Colonic mucosa (tissue), 4 donors: ENCODE data around the gene PANX1. TPM values are rescaled to one million over a fixed set of nuclear protein-coding genes. Genes with fewer than 3 reads are reported as not detected.
"Not testable (repeated sequence)": the region's sequence is repeated elsewhere in the genome, so short reads cannot be mapped to it uniquely, and the experiment has no call there.

Experiments
- DNase-seq: peaks from one replicate; pipeline ENCODE4 v3.0.0-alpha.2; 2020
- H3K27ac ChIP-seq: fragments of 200-600 bp; one replicate; pipeline ENCODE4 v1.8.0; 2021
- H3K27me3 ChIP-seq: fragments of 200-600 bp; one replicate; pipeline ENCODE4 v1.8.0; 2021
- H3K36me3 ChIP-seq: fragments of 200-600 bp; one replicate; pipeline ENCODE4 v1.8.0; 2021
- H3K4me1 ChIP-seq: fragments of 200-600 bp; one replicate; pipeline ENCODE4 v1.8.0; 2021; ENCODE audit warnings: mild to moderate bottlenecking
- H3K4me3 ChIP-seq: fragments of 200-600 bp; one replicate; pipeline ENCODE4 v1.8.0; 2021
- H3K9ac ChIP-seq, 2 donors: one replicate each; pipeline ENCODE4 v1.7.0; 2013; ENCODE audit warnings: control low read depth in 2 of 2, low read depth in 2 of 2, low read length in 2 of 2
- H3K9me3 ChIP-seq: fragments of 200-600 bp; one replicate; pipeline ENCODE4 v1.8.0; 2021
- CTCF ChIP-seq: fragments of 200-600 bp; IDR thresholded peaks from one replicate; pipeline ENCODE4 v1.8.0; 2022; ENCODE audit warnings: antibody characterized with exemption, mild to moderate bottlenecking
- intact Hi-C: fragments of 100-400 bp; cut with DNase I; formaldehyde crosslinking; loops from one replicate; pipeline ENCODE4 v1.14.1; 2022
- total RNA-seq, 2 donors: library from RNA; stranded (reverse); fragmentation: NEBNext Ultra II Directional in 1 of 2; extraction: Animal tissue kit (Norgen Biotek cat#: 25700) in 1 of 2; gene quantifications; one replicate each; pipeline ENCODE4 v1.2.1, GENCODE V29; 2021
- donor health status: healthy.
- donor health status: DM: no; HTN: no; CAD: no.
- donor health status: DM: no; HTN: no; CAD: no.

PANX1 gene
- total RNA-seq, 2 donors from 2014 or later: 7.8 to 11.1 TPM

GRCh38 chr11:94151903-94152677 lies 23.4 kb downstream of the PANX1 start:
- no peak for DNase-seq
- H3K4me3 ChIP-seq: no peak overlapping the region
- no peaks in the 10 kb centered on the region for H3K9me3 ChIP-seq
- H3K4me1 ChIP-seq: no peaks in the 10 kb centered on the region
- H3K9ac ChIP-seq: no peak overlapping the region
- TF ChIP-seq CTCF: no peak
- no peaks in the 10 kb centered on the region for H3K36me3 ChIP-seq
- intact Hi-C loops: no loop called here
- H3K27me3 ChIP-seq: no peaks in the 10 kb centered on the region
- H3K27ac ChIP-seq: peak overlapping the region; percentile 24

GRCh38 chr11:94152678-94153065 lies 24.0 kb downstream of the PANX1 start:
- Histone ChIP-seq H3K27ac (no peak overlapping the region), H3K27me3 (no peaks in the 10 kb centered on the region), H3K4me3 (no peak overlapping the region), H3K9ac (no peak overlapping the region), H3K36me3 (no peaks in the 10 kb centered on the region), H3K4me1 (no peaks in the 10 kb centered on the region), H3K9me3 (no peaks in the 10 kb centered on the region)
- no peak for TF ChIP-seq CTCF
- intact Hi-C loops: no loop called here
- DNase-seq: no peak

GRCh38 chr11:94153320-94153719 lies 24.7 kb downstream of the PANX1 start:
- intact Hi-C loops: no loop called here
- no peaks in the 10 kb centered on the region for H3K4me1 ChIP-seq
- no peak overlapping the region for H3K27ac ChIP-seq
- H3K36me3 ChIP-seq: no peaks in the 10 kb centered on the region
- no peak overlapping the region for H3K4me3 ChIP-seq
- no peaks in the 10 kb centered on the region for H3K27me3 ChIP-seq
- no peak overlapping the region for H3K9ac ChIP-seq
- TF ChIP-seq CTCF: no peak
- DNase-seq: no peak
- no peaks in the 10 kb centered on the region for H3K9me3 ChIP-seq

- Histone ChIP-seq H3K27ac (no peak overlapping the region), H3K9me3 (no peaks in the 10 kb centered on the region), H3K27me3 (no peaks in the 10 kb centered on the region), H3K9ac (no peak overlapping the region), H3K4me1 (no peaks in the 10 kb centered on the region), H3K36me3 (no peaks in the 10 kb centered on the region), H3K4me3 (no peak overlapping the region)
- intact Hi-C loops: no loop called here
- TF ChIP-seq CTCF: no peak
- no peak for DNase-seq
Measured at GRCh38 chr11:94154095-94154856, 25.6 kb downstream of the PANX1 start.

- H3K4me1 ChIP-seq, H3K27me3 ChIP-seq, H3K9me3 ChIP-seq, DNase-seq, H3K4me3 ChIP-seq, H3K9ac ChIP-seq, intact Hi-C loops, H3K36me3 ChIP-seq, H3K27ac ChIP-seq: not testable (repeated sequence)
Measured at GRCh38 chr11:94157339-94157738, 28.7 kb downstream of the PANX1 start.

GRCh38 chr11:94168882-94169281 lies 40.2 kb downstream of the PANX1 start:
- H3K4me1 ChIP-seq: no peaks in the 10 kb centered on the region
- H3K27me3 ChIP-seq: no peaks in the 10 kb centered on the region
- no peak for DNase-seq
- intact Hi-C loops: no loop called here
- no peaks in the 10 kb centered on the region for H3K36me3 ChIP-seq
- H3K9ac ChIP-seq: no peak overlapping the region
- H3K9me3 ChIP-seq: no peaks in the 10 kb centered on the region
- TF ChIP-seq CTCF: no peak
- H3K4me3 ChIP-seq: no peak overlapping the region
- H3K27ac ChIP-seq: no peak overlapping the region
